Endothelial cell of umbilical vein (primary cell): Measurements from ENCODE around the gene VAT1. TPM values are rescaled to one million over a fixed set of nuclear protein-coding genes. Genes with fewer than 3 reads are reported as not detected.

Experiments used
- BruUV-seq: library from RNA; stranded (reverse); fragments of 400-500 nt; replicated peaks from 2 replicates; lab custom pipeline; 2021; lab: Mats Ljungman, UMichigan
- CTCF ChIA-PET: fragments of 300-600, 350-600 bp; sonication (Branson Sonifier 250); formaldehyde crosslinking; loops from one replicate; lab custom pipeline; 2021; ENCODE audit warnings: antibody characterized with exemption, inconsistent platforms; lab: Charles Lee
- POLR2A ChIA-PET: fragments of 300-600, 350-600 bp; sonication (Branson Sonifier 250); formaldehyde crosslinking; loops from one replicate; lab custom pipeline; 2021; ENCODE audit warnings: antibody characterized with exemption, inconsistent platforms; lab: Charles Lee
- DNase-seq: peaks from one replicate; pipeline ENCODE4 v3.0.0-alpha.2; 2011; ENCODE audit warnings: low read depth, low spot score
- FAIRE-seq: peaks from 2 replicates; lab custom pipeline; 2011; peaks lifted over from hg19 to GRCh38; lab: Jason Lieb, UNC
- H2AFZ ChIP-seq: 2 replicates; pipeline ENCODE4 v1.6.0; 2012; ENCODE audit warnings: low read depth, low read length, control low read depth, inconsistent platforms
- H3K27ac ChIP-seq: 2 replicates; pipeline ENCODE4 v1.5.1; 2011; ENCODE audit warnings: low read depth, mild to moderate bottlenecking, control low read depth, low read length, moderate library complexity; ENCODE audit not compliant: insufficient read depth
- H3K27me3 ChIP-seq, 2 experiments: 2 replicates each; pipeline versions ENCODE4 v1.6.0 to v1.6.1; 2011; ENCODE audit warnings: low read length in 2 of 2, mixed read lengths in 1 of 2; ENCODE audit not compliant: control insufficient read depth in 2 of 2, insufficient read depth in 2 of 2
- H3K36me3 ChIP-seq, 2 experiments: 2 replicates in 1 of 2; 3 replicates in 1 of 2; pipeline ENCODE4 v1.5.1; 2011; ENCODE audit warnings: low read length in 2 of 2, mild to moderate bottlenecking in 1 of 2, moderate library complexity in 1 of 2; ENCODE audit not compliant: control insufficient read depth in 2 of 2, insufficient read depth in 2 of 2; ENCODE audit errors: extremely low read depth in 1 of 2
- H3K4me1 ChIP-seq: 3 replicates; pipeline ENCODE4 v1.5.1; 2011; ENCODE audit warnings: mild to moderate bottlenecking, low read length; ENCODE audit not compliant: control insufficient read depth, insufficient read depth; ENCODE audit errors: extremely low read depth
- H3K4me2 ChIP-seq: 2 replicates; pipeline ENCODE4 v1.6.1; 2011; ENCODE audit warnings: low read length, control low read depth, mixed read lengths; ENCODE audit not compliant: insufficient read depth
- H3K4me3 ChIP-seq, 3 experiments: fragments of 200-600 bp in 1 of 3; sonication (generic), shearing (Covaris generic) in 1 of 3; replicated peaks in 1 of 3; 2 replicates each; pipeline ENCODE4 v1.5.1; 2011 to 2016; ENCODE audit warnings: control low read depth in 3 of 3, low read length in 3 of 3, mild to moderate bottlenecking in 2 of 3, inconsistent platforms in 1 of 3, low read depth in 1 of 3, moderate library complexity in 1 of 3; ENCODE audit not compliant: insufficient read depth in 1 of 3
- H3K79me2 ChIP-seq: 2 replicates; pipeline ENCODE4 v1.6.0; 2012; ENCODE audit warnings: low read length, inconsistent platforms; ENCODE audit not compliant: control insufficient read depth, insufficient read depth
- H3K9ac ChIP-seq: replicated peaks from 2 replicates; pipeline ENCODE3; 2011; ENCODE audit warnings: low read length, control low read depth; ENCODE audit not compliant: insufficient read depth; ENCODE audit errors: extremely low read depth
- H3K9me1 ChIP-seq: replicated peaks from 3 replicates; pipeline ENCODE4 v1.6.0; 2011; ENCODE audit warnings: mild to moderate bottlenecking, low read length; ENCODE audit not compliant: control insufficient read depth, insufficient read depth; ENCODE audit errors: extremely low read depth
- H3K9me3 ChIP-seq: replicated peaks from 2 replicates; pipeline ENCODE4 v1.5.1; 2012; ENCODE audit warnings: low read length, inconsistent platforms; ENCODE audit not compliant: control insufficient read depth, insufficient read depth
- H4K20me1 ChIP-seq: replicated peaks from 2 replicates; pipeline ENCODE3; 2011; ENCODE audit warnings: mild to moderate bottlenecking, low read length; ENCODE audit not compliant: control insufficient read depth, insufficient read depth; ENCODE audit errors: extremely low read depth
- EZH2 ChIP-seq: IDR thresholded peaks from 2 replicates; pipeline ENCODE4 v1.6.1; 2012; ENCODE audit warnings: borderline replicate concordance, low read depth, mild to moderate bottlenecking, moderate library complexity, low read length, inconsistent platforms; ENCODE audit not compliant: severe bottlenecking
- FOS ChIP-seq: IDR thresholded peaks from 2 replicates; pipeline ENCODE4 v1.6.1; 2011; ENCODE audit warnings: mild to moderate bottlenecking, low read length, moderate library complexity, borderline replicate concordance; ENCODE audit not compliant: insufficient read depth
- GATA2 ChIP-seq: IDR thresholded peaks from 2 replicates; pipeline ENCODE4 v1.7.0; 2011; ENCODE audit warnings: low read depth, mild to moderate bottlenecking, moderate library complexity, mixed read lengths, low read length; ENCODE audit not compliant: insufficient read length, insufficient read depth
- JUN ChIP-seq: IDR thresholded peaks from 2 replicates; pipeline ENCODE4 v1.6.1; 2011; ENCODE audit warnings: borderline replicate concordance, low read depth; ENCODE audit not compliant: insufficient read length, insufficient read depth
- MAX ChIP-seq: IDR thresholded peaks from 2 replicates; pipeline ENCODE4 v1.6.1; 2011; ENCODE audit not compliant: insufficient read depth, insufficient read length
- MYC ChIP-seq: IDR thresholded peaks from one replicate; pipeline ENCODE4 v1.6.1; 2011; ENCODE audit warnings: mild to moderate bottlenecking, low read depth, low read length
- POLR2A ChIP-seq: IDR thresholded peaks from 2 replicates; pipeline ENCODE4 v1.6.1; 2012; ENCODE audit warnings: low read depth, mild to moderate bottlenecking, control low read depth, low read length
- POLR2AphosphoS5 ChIP-seq: IDR thresholded peaks from 2 replicates; pipeline ENCODE4 v1.6.1; 2012; ENCODE audit warnings: low read depth, mild to moderate bottlenecking, control low read depth, low read length, moderate library complexity; ENCODE audit not compliant: insufficient read depth
- dilution Hi-C: fragments of 300-500 bp; cut with MboI; formaldehyde crosslinking; loops from one replicate; pipeline ENCODE4 v1.15.0; 2019; ENCODE audit warnings: low sequenced_read_pairs; ENCODE audit not compliant: extremely low pct_ligation_motif_present
- intact Hi-C: fragments of 100-400 bp; cut with micrococcal nuclease; formaldehyde crosslinking; loops from one replicate; pipeline ENCODE4 v1.10.0; 2022
- polyA plus RNA-seq, 4 experiments: library from polyadenylated mRNA; depleted of rRNA in 3 of 4; stranded (reverse) in 3 of 4; unstranded in 1 of 4; fragments of >200 nt; gene quantifications; 2 replicates each; pipeline versions ENCODE4 v1.2.1 to v1.2.3, GENCODE V29; 2011 to 2012; ENCODE audit warnings: missing spikeins in 1 of 4
- total RNA-seq: library from RNA; stranded (reverse); gene quantifications from 2 replicates; pipeline ENCODE4 v1.2.3, GENCODE V29; 2021
- TF ChIP-seq, protein P1 (sequence below), 2 donors: IDR thresholded peaks; 1 replicate in 1 of 2; 2 replicates in 1 of 2; pipeline ENCODE4 v1.5.1; 2011; ENCODE audit warnings: low read length in 2 of 2, mild to moderate bottlenecking in 2 of 2, moderate library complexity in 2 of 2, control low read depth in 1 of 2, inconsistent platforms in 1 of 2, low read depth in 1 of 2; ENCODE audit not compliant: insufficient read depth in 1 of 2; ENCODE audit errors: extremely low read depth in 1 of 2

VAT1 gene
- total and polyA plus RNA-seq, 2 donors (not counting 3 experiments of a cell fraction or from before 2014, with no cell fraction given) = 339 to 482 TPM

DNA sequence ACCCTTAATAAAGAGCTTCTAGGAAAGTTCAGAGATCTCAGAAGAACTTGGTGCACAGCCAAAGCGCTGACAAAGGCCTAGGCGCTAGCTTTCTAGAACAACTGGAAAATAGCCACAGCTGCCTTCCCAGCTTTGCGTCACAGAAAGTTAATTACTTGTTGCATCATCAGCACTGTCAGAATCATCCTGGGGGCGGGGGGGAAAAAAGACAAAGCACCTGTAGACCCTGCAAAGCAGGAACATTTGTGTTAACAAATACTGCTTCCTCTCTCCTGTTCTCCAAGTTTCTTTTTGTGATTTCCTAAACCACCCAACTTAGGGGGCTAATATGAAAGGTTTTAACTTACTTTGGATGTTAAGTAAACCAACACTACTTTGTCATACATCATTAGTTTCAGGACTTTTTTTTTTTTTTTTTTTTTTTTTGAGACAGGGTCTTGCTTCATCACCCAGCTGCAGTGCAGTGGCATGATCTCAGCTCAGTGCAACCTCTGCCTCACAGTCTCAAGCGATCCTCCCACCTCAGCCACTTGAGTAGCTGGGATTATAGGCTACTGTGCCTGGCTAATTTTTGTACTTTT is 53.1 kb downstream of the VAT1 start:
- Histone ChIP-seq H3K4me2 (no peak overlapping the region), H3K4me1 (no peaks in the 10 kb centered on the region), H3K9me1 (no peaks in the 10 kb centered on the region), H2AFZ (no peak overlapping the region), H3K27ac (no peak overlapping the region), H3K79me2 (peaks cover under 1% of the 10 kb centered on the region), H3K36me3 (no peaks in the 10 kb centered on the region), H3K9ac (no peak overlapping the region), H4K20me1 (no peaks in the 10 kb centered on the region), H3K27me3 (peaks cover 2% of the 10 kb centered on the region in 2 experiments), H3K4me3 (no peak overlapping the region), H3K9me3 (no peaks in the 10 kb centered on the region)
- ChIA-PET POLR2A (no interaction called here), CTCF (interaction anchor here (0.6 to 1.7 kb wide), 2 partner anchors 23 to 29 kb away, joined by 4 to 8 read pairs; partner anchors contain the start of gene RPL27)
- FAIRE-seq (no peak), DNase-seq (no peak)
- intact Hi-C loops = no loop called here
- dilution Hi-C loops = no loop called here
- TF ChIP-seq POLR2A (no peak), FOS (no peak), GATA2 (no peak)
- BruUV-seq = no TSS peak

- no peaks in the 10 kb centered on the region for H4K20me1 ChIP-seq
- H3K27ac ChIP-seq = no peak overlapping the region
- H3K4me2 ChIP-seq = no peak overlapping the region
- peaks cover 6% of the 10 kb centered on the region for H3K4me1 ChIP-seq
- H3K9me3 ChIP-seq = no peaks in the 10 kb centered on the region
- H3K27me3 ChIP-seq = peaks cover 2% of the 10 kb centered on the region in 2 experiments
- ChIA-PET CTCF (interaction anchor here (0.8 to 1.7 kb wide), 2 partner anchors 15 to 30 kb away, joined by 3 to 8 read pairs; partner anchors contain the start of gene RPL27), POLR2A (no interaction called here)
- no peaks in the 10 kb centered on the region for H3K36me3 ChIP-seq
- DNase-seq (no peak), FAIRE-seq (no peak)
- dilution Hi-C loops = no loop called here
- H3K9ac ChIP-seq = no peak overlapping the region
- peaks cover 9% of the 10 kb centered on the region for H3K79me2 ChIP-seq
- H3K4me3 ChIP-seq = no peak overlapping the region
- H3K9me1 ChIP-seq = no peaks in the 10 kb centered on the region
- intact Hi-C loops = no loop called here
- H2AFZ ChIP-seq = no peak overlapping the region
- TF ChIP-seq POLR2AphosphoS5 = no peak
- no peak for TF ChIP-seq MYC
- TF ChIP-seq GATA2 = no peak
- no peak for TF ChIP-seq POLR2A
- TF ChIP-seq MAX = no peak
- TF ChIP-seq EZH2 = no peak
- TF ChIP-seq JUN = no peak
- TF ChIP-seq, protein P1, sequence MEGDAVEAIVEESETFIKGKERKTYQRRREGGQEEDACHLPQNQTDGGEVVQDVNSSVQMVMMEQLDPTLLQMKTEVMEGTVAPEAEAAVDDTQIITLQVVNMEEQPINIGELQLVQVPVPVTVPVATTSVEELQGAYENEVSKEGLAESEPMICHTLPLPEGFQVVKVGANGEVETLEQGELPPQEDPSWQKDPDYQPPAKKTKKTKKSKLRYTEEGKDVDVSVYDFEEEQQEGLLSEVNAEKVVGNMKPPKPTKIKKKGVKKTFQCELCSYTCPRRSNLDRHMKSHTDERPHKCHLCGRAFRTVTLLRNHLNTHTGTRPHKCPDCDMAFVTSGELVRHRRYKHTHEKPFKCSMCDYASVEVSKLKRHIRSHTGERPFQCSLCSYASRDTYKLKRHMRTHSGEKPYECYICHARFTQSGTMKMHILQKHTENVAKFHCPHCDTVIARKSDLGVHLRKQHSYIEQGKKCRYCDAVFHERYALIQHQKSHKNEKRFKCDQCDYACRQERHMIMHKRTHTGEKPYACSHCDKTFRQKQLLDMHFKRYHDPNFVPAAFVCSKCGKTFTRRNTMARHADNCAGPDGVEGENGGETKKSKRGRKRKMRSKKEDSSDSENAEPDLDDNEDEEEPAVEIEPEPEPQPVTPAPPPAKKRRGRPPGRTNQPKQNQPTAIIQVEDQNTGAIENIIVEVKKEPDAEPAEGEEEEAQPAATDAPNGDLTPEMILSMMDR (IDR thresholded peaks at IDR 0.05; ENCODE audit: extremely low read depth in 1 of 2, insufficient read depth in 1 of 2, low read depth in 1 of 2, low read length in 2 of 2) = no peak
- no TSS peak for BruUV-seq
These were observed 54.3 kb downstream of the VAT1 start for GRCh38 chr17:42967925-42968324.
